ENCODE results near the gene SNRNP70. TPM values are rescaled to one million over a fixed set of nuclear protein-coding genes. Genes with fewer than 3 reads are reported as not detected.

Gene SNRNP70
- total and polyA plus RNA-seq, 2 experiments from 2014 or later: 243 to 361 TPM

GRCh38 chr19:49061445-49061844, 23.8 kb upstream of the SNRNP70 start:
- no peaks in the 10 kb centered on the region for H3K36me3 Mint-ChIP-seq (ENCODE audit: low read depth)
- Histone ChIP-seq H3F3A (replicated peaks; ENCODE audit: low read depth) (no peaks in the 10 kb centered on the region), H3K4me2 (no peak overlapping the region), H3K36me3 (ENCODE audit: insufficient read depth) (no peaks in the 10 kb centered on the region), H3K4me3 (no peak overlapping the region), H3K27me3 (ENCODE audit: insufficient read depth) (peaks cover 60% of the 10 kb centered on the region), H4K20me1 (replicated peaks; ENCODE audit: insufficient read depth) (no peaks in the 10 kb centered on the region), H2AFZ (no peak overlapping the region), H3K79me2 (replicated peaks; ENCODE audit: insufficient read depth) (no peaks in the 10 kb centered on the region), H3K9me2 (ENCODE audit: insufficient read depth) (no peaks in the 10 kb centered on the region), H3K4me1 (ENCODE audit: insufficient read depth) (peaks cover 36% of the 10 kb centered on the region), H3K27ac (ENCODE audit: low read depth) (no peak overlapping the region)
- no peak overlapping the region for H3K4me3 Mint-ChIP-seq
- H3K27ac Mint-ChIP-seq: no peak overlapping the region
- TF ChIP-seq STAT1 (IDR thresholded peaks at IDR 0.05; ENCODE audit: unreplicated experiment) (no peak), POLR2AphosphoS5 (IDR thresholded peaks at IDR 0.05; ENCODE audit: low read depth) (no peak), EZH2 (IDR thresholded peaks at IDR 0.05; ENCODE audit: low read depth, unreplicated experiment) (no peak), ZNF462 (CRISPR knock-in tag; IDR thresholded peaks at IDR 0.05) (no peak), EZH2phosphoT487 (IDR thresholded peaks at IDR 0.05; ENCODE audit: unreplicated experiment) (no peak), CTCF (conservative IDR thresholded peaks at IDR 0.05; ENCODE audit: low read depth in 2 of 2) (no peak), ZNF331 (CRISPR knock-in tag; IDR thresholded peaks at IDR 0.05; ENCODE audit: low read depth) (no peak), CREB1 (CRISPR knock-in tag; IDR thresholded peaks at IDR 0.05; ENCODE audit: low read depth) (no peak), REST (IDR thresholded peaks at IDR 0.05; ENCODE audit: unreplicated experiment) (no peak), JUNB (IDR thresholded peaks at IDR 0.05; ENCODE audit: unreplicated experiment) (no peak), NANOG (IDR thresholded peaks at IDR 0.05; ENCODE audit: borderline replicate concordance) (no peak), ETS1 (IDR thresholded peaks at IDR 0.05) (no peak), ZNF114 (CRISPR knock-in tag; IDR thresholded peaks at IDR 0.05) (no peak)
- H3K4me1 Mint-ChIP-seq: peaks cover 36% of the 10 kb centered on the region
- DNase-seq (ENCODE audit: low spot score) (no peak), ATAC-seq (no peak)
- peaks cover 41% of the 10 kb centered on the region for H3K27me3 Mint-ChIP-seq (ENCODE audit: insufficient read depth, low read depth, poor library complexity)
- H3K9me3 Mint-ChIP-seq: no peaks in the 10 kb centered on the region; the same call in 2 of the 3 replicates

Data from GM23338 (cell line).